Measurements from ENCODE around the gene AURKAIP1.
"Not testable (repeated sequence)": the region's sequence is repeated elsewhere in the genome, so short reads cannot be mapped to it uniquely, and the experiment has no call there.

Gene AURKAIP1

GRCh38 chr1:1406101-1406820, 31.3 kb upstream of the AURKAIP1 start:
- Histone ChIP-seq H3K4me3 (ENCODE audit: low read length in 2 of 2) (peak overlapping the region; percentile 91 to 94), H3K9me3 (ENCODE audit: control insufficient read depth in 2 of 2, low read length in 2 of 2) (no peaks in the 10 kb centered on the region), H3K36me3 (ENCODE audit: control insufficient read depth in 2 of 2, insufficient read depth in 2 of 2, low read length in 2 of 2) (peaks cover 20 to 34% of the 10 kb centered on the region in 2 donors), H3K4me1 (ENCODE audit: control insufficient read depth in 2 of 2, insufficient read depth in 2 of 2, low read length in 2 of 2) (peaks cover 13 to 18% of the 10 kb centered on the region in 2 donors), H3K9ac (ENCODE audit: low read depth in 1 of 2, low read length in 2 of 2) (peak overlapping the region; percentile 75 to 90), H3K27ac (ENCODE audit: low read depth in 2 of 2, low read length in 2 of 2) (peak overlapping the region in 1 of 2 donors; percentile 83), H3K27me3 (ENCODE audit: control insufficient read depth in 2 of 2, insufficient read depth in 2 of 2, low read length in 2 of 2) (no peaks in the 10 kb centered on the region)

GRCh38 chr1:1403653-1404052, 28.6 kb upstream of the AURKAIP1 start:
- Histone ChIP-seq H3K27ac (ENCODE audit: low read depth in 2 of 2, low read length in 2 of 2) (no peak overlapping the region), H3K9ac (ENCODE audit: low read depth in 1 of 2, low read length in 2 of 2) (no peak overlapping the region), H3K27me3 (ENCODE audit: control insufficient read depth in 2 of 2, insufficient read depth in 2 of 2, low read length in 2 of 2) (no peaks in the 10 kb centered on the region), H3K4me1 (ENCODE audit: control insufficient read depth in 2 of 2, insufficient read depth in 2 of 2, low read length in 2 of 2) (peaks cover 27 to 28% of the 10 kb centered on the region in 2 donors), H3K9me3 (ENCODE audit: control insufficient read depth in 2 of 2, low read length in 2 of 2) (no peaks in the 10 kb centered on the region), H3K4me3 (ENCODE audit: low read length in 2 of 2) (no peak overlapping the region), H3K36me3 (ENCODE audit: control insufficient read depth in 2 of 2, insufficient read depth in 2 of 2, low read length in 2 of 2) (peaks cover 26 to 36% of the 10 kb centered on the region in 2 donors)

DNA sequence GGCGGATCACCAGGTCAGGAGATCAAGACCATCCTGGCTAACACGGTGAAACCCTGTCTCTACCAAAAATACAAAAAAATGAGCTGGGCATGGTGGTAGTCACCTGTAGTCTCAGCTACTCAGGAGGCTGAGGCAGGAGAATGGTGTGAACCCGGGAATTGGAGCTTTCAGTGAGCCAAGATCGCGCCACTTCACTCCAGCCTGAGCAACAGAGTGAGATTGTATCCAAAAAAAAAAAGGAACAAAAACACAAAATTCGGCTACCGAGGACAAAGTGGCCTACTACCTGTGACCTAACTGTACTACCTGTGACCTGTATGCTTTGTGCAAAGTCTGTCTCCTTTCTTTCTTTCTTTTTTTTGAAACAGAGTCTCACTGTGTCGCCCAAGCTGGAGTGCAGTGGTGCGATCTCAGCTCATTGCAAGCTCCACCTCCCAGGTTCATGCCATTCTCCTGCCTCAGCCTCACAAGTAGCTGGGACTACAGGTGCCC, 27.9 kb upstream of the AURKAIP1 start:
- H3K27ac ChIP-seq (ENCODE audit: low read depth in 2 of 2, low read length in 2 of 2); H3K4me3 ChIP-seq (ENCODE audit: low read length in 2 of 2); H3K9ac ChIP-seq (ENCODE audit: low read depth in 1 of 2, low read length in 2 of 2); H3K27me3 ChIP-seq (ENCODE audit: control insufficient read depth in 2 of 2, insufficient read depth in 2 of 2, low read length in 2 of 2); H3K9me3 ChIP-seq (ENCODE audit: control insufficient read depth in 2 of 2, low read length in 2 of 2): not testable (repeated sequence)
- H3K4me1 ChIP-seq (ENCODE audit: control insufficient read depth in 2 of 2, insufficient read depth in 2 of 2, low read length in 2 of 2) = peaks cover 26 to 31% of the 10 kb centered on the region in 2 donors
- peaks cover 28 to 36% of the 10 kb centered on the region in 2 donors for H3K36me3 ChIP-seq (ENCODE audit: control insufficient read depth in 2 of 2, insufficient read depth in 2 of 2, low read length in 2 of 2)

- H3K27ac ChIP-seq (ENCODE audit: low read depth in 2 of 2, low read length in 2 of 2) = no peak overlapping the region
- no peaks in the 10 kb centered on the region for H3K27me3 ChIP-seq (ENCODE audit: control insufficient read depth in 2 of 2, insufficient read depth in 2 of 2, low read length in 2 of 2)
- H3K9me3 ChIP-seq (ENCODE audit: control insufficient read depth in 2 of 2, low read length in 2 of 2) = no peaks in the 10 kb centered on the region
- no peak overlapping the region for H3K9ac ChIP-seq (ENCODE audit: low read depth in 1 of 2, low read length in 2 of 2)
- peaks cover 27 to 34% of the 10 kb centered on the region in 2 donors for H3K4me1 ChIP-seq (ENCODE audit: control insufficient read depth in 2 of 2, insufficient read depth in 2 of 2, low read length in 2 of 2)
- no peak overlapping the region for H3K4me3 ChIP-seq (ENCODE audit: low read length in 2 of 2)
- peaks cover 34 to 39% of the 10 kb centered on the region in 2 donors for H3K36me3 ChIP-seq (ENCODE audit: control insufficient read depth in 2 of 2, insufficient read depth in 2 of 2, low read length in 2 of 2)
Observed at GRCh38 chr1:1402072-1402900, 27.3 kb upstream of the AURKAIP1 start.

- no peaks in the 10 kb centered on the region for H3K27me3 ChIP-seq (ENCODE audit: control insufficient read depth in 2 of 2, insufficient read depth in 2 of 2, low read length in 2 of 2)
- H3K4me3 ChIP-seq (ENCODE audit: low read length in 2 of 2) = no peak overlapping the region
- peaks cover 37 to 43% of the 10 kb centered on the region in 2 donors for H3K36me3 ChIP-seq (ENCODE audit: control insufficient read depth in 2 of 2, insufficient read depth in 2 of 2, low read length in 2 of 2)
- H3K9ac ChIP-seq (ENCODE audit: low read depth in 1 of 2, low read length in 2 of 2) = no peak overlapping the region
- no peak overlapping the region for H3K27ac ChIP-seq (ENCODE audit: low read depth in 2 of 2, low read length in 2 of 2)
- no peaks in the 10 kb centered on the region for H3K9me3 ChIP-seq (ENCODE audit: control insufficient read depth in 2 of 2, low read length in 2 of 2)
- H3K4me1 ChIP-seq (ENCODE audit: control insufficient read depth in 2 of 2, insufficient read depth in 2 of 2, low read length in 2 of 2) = peaks cover 27 to 34% of the 10 kb centered on the region in 2 donors
Observed at GRCh38 chr1:1401457-1402010, 26.5 kb upstream of the AURKAIP1 start.

GRCh38 chr1:1400576-1401456, 25.8 kb upstream of the AURKAIP1 start:
- peak overlapping the region in 1 of 2 donors; percentile 90 for H3K9ac ChIP-seq (ENCODE audit: low read depth in 1 of 2, low read length in 2 of 2)
- no peaks in the 10 kb centered on the region for H3K27me3 ChIP-seq (ENCODE audit: control insufficient read depth in 2 of 2, insufficient read depth in 2 of 2, low read length in 2 of 2)
- no peaks in the 10 kb centered on the region for H3K9me3 ChIP-seq (ENCODE audit: control insufficient read depth in 2 of 2, low read length in 2 of 2)
- peaks cover 37 to 43% of the 10 kb centered on the region in 2 donors for H3K36me3 ChIP-seq (ENCODE audit: control insufficient read depth in 2 of 2, insufficient read depth in 2 of 2, low read length in 2 of 2)
- H3K4me3 ChIP-seq (ENCODE audit: low read length in 2 of 2) = peak overlapping the region; percentile 95
- peaks cover 22 to 27% of the 10 kb centered on the region in 2 donors for H3K4me1 ChIP-seq (ENCODE audit: control insufficient read depth in 2 of 2, insufficient read depth in 2 of 2, low read length in 2 of 2)
- no peak overlapping the region for H3K27ac ChIP-seq (ENCODE audit: low read depth in 2 of 2, low read length in 2 of 2)

DNA sequence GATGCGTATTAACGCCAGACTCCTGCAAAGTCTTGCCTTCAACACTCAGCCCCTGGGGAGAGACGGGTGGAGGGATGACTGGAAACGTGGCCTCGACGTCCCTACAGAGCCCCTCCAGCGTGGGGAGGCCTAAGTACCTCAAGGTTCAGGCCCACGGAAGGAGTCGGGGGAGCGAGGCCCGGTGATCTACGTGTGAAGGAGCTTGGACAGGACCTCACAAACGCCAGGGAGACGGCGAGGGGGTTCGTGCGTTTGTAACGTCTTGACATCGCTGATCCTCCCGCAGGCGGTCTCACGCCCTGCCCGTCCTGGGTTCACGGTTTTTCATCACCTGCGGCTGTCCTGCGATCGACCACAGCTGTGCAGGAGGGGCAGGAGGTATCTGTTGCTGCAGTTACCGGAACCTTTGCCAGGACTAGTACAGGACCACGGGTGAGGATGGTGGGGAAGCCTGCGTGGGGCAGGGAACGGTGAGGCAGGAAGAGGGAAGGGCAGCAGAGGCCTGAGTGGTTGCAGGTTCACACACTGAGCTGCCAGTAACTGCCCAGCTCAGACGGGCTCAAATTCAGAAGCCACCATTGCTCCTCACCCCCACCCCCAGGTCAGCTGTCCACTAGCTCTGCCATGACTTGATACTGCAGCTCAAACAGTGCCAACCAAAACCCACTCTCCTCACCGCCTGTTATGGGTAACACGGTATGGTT, 25.0 kb upstream of the AURKAIP1 start:
- no peaks in the 10 kb centered on the region for H3K27me3 ChIP-seq (ENCODE audit: control insufficient read depth in 2 of 2, insufficient read depth in 2 of 2, low read length in 2 of 2)
- H3K27ac ChIP-seq (ENCODE audit: low read depth in 2 of 2, low read length in 2 of 2) = peak overlapping the region; percentile 56 to 85
- peak overlapping the region; percentile 95 for H3K4me3 ChIP-seq (ENCODE audit: low read length in 2 of 2)
- H3K36me3 ChIP-seq (ENCODE audit: control insufficient read depth in 2 of 2, insufficient read depth in 2 of 2, low read length in 2 of 2) = peaks cover 38 to 44% of the 10 kb centered on the region in 2 donors
- H3K9ac ChIP-seq (ENCODE audit: low read depth in 1 of 2, low read length in 2 of 2) = peak overlapping the region; percentile 90 to 91
- H3K4me1 ChIP-seq (ENCODE audit: control insufficient read depth in 2 of 2, insufficient read depth in 2 of 2, low read length in 2 of 2) = peaks cover 18 to 26% of the 10 kb centered on the region in 2 donors
- no peaks in the 10 kb centered on the region for H3K9me3 ChIP-seq (ENCODE audit: control insufficient read depth in 2 of 2, low read length in 2 of 2)

DNA sequence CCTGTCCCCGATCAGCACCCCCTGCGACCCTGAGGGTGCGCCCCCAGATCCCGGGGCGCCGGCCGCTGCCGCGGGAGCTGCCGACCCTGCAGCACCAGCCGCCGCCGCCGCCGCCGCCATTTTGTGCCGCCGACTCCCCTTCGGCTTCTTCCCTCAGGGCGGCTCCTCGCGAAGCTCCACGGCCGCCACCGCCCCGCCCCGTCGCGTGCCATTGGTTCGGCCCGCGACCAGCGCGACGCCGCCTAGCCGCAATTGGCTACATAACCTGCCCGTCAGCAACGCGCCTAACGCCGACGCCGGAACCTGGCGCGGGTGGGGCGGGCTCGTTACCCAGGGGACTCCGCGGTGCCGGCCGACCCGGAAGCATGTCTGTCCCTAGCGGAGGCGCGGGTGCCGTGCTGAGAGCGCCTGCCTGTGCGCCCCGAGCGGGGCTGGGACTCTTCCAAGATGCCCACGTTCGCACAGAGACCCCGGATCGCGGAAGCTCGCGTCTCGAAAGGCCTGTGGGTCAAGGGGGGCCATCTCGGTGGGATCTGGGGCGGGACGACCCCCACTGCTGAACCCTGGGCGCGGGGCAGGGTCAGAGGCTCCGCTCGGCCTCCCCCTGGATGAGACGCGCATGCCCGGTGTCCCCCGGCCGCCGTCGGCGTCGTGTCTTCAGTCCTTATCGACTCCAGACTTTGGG, 24.3 kb upstream of the AURKAIP1 start, which contains the start of gene CCNL2:
Gene CCNL2, minus strand, starts transcription at position 149 of the 685 bp plus-strand sequence. Its CDS starts 29 bp downstream, at position 120.
- Histone ChIP-seq H3K9ac (ENCODE audit: low read depth in 1 of 2, low read length in 2 of 2) (peak within 1 kb of the TSS; percentile 90 to 91), H3K36me3 (ENCODE audit: control insufficient read depth in 2 of 2, insufficient read depth in 2 of 2, low read length in 2 of 2) (peaks cover 36 to 42% of the 10 kb centered on the region in 2 donors), H3K27ac (ENCODE audit: low read depth in 2 of 2, low read length in 2 of 2) (peak within 1 kb of the TSS; percentile 56 to 85), H3K27me3 (ENCODE audit: control insufficient read depth in 2 of 2, insufficient read depth in 2 of 2, low read length in 2 of 2) (no peaks in the 10 kb centered on the region), H3K4me3 (ENCODE audit: low read length in 2 of 2) (peak within 1 kb of the TSS; percentile 95), H3K9me3 (ENCODE audit: control insufficient read depth in 2 of 2, low read length in 2 of 2) (no peaks in the 10 kb centered on the region), H3K4me1 (ENCODE audit: control insufficient read depth in 2 of 2, insufficient read depth in 2 of 2, low read length in 2 of 2) (peaks cover 18 to 26% of the 10 kb centered on the region in 2 donors)
